K562 (cell line): ENCODE measurements around the gene MYMX. TPM values are rescaled to one million over a fixed set of nuclear protein-coding genes. Genes with fewer than 3 reads are reported as not detected.

Source experiments
- CEBPB ChIP-seq: fragments of 450-650 bp; IDR thresholded peaks from 2 replicates; pipeline ENCODE4 v1.6.1; 2016; ENCODE audit warnings: missing genetic modification characterization, missing compliant biosample characterization
- CHD7 ChIP-seq: fragments of 200-600 bp; sonication (generic); IDR thresholded peaks from one replicate; pipeline ENCODE4 v1.6.1; 2012; ENCODE audit warnings: mild to moderate bottlenecking, low read depth, low read length, inconsistent platforms
- SOX6 ChIP-seq: fragments of 450-650 bp; IDR thresholded peaks from 2 replicates; pipeline ENCODE4 v1.6.1; 2014; ENCODE audit warnings: mild to moderate bottlenecking
- THAP7 ChIP-seq: fragments of 250-450 bp; sonication (Bioruptor Pico); IDR thresholded peaks from 2 replicates; pipeline ENCODE4 v1.5.0; 2021
- ZNF263 ChIP-seq: sonication (generic); formaldehyde crosslinking; IDR thresholded peaks from 2 replicates; pipeline ENCODE4 v1.8.0; 2022; ENCODE audit warnings: mild to moderate bottlenecking, missing genetic modification reagents, borderline replicate concordance
- polyA plus RNA-seq, 8 experiments: library from polyadenylated mRNA; depleted of rRNA in 4 of 8; stranded (reverse) in 5 of 8; unstranded in 3 of 8; fragments of >200 nt; fragmentation: Nextera tagmentation in 2 of 8; fragmentation: Illumina TruSeq in 1 of 8; extraction: Ambion mirVana in 2 of 8; extraction: Trizol in 1 of 8; gene quantifications; 2 replicates each; pipeline versions ENCODE4 v1.2.1 to v1.2.3, GENCODE V29; 2011 to 2014; ENCODE audit warnings: inconsistent platforms in 1 of 8, missing spikeins in 1 of 8
- total RNA-seq, 7 experiments: library from RNA; depleted of rRNA in 6 of 7; stranded (reverse); fragments of >200 nt in 6 of 7; fragmentation: Illumina TruSeq in 2 of 7; extraction: Trizol in 2 of 7; gene quantifications; 2 replicates each; pipeline versions ENCODE4 v1.2.1 to v1.2.3, GENCODE V29; 2011 to 2021; ENCODE audit warnings: low replicate concordance in 1 of 7
- TF ChIP-seq, protein P1 (sequence below), 2 experiments: fragments of 450-650 bp; IDR thresholded peaks; 2 replicates each; pipeline ENCODE4 v1.6.1; 2018; ENCODE audit warnings: mild to moderate bottlenecking in 2 of 2, low read depth in 1 of 2; ENCODE audit not compliant: partially characterized antibody in 2 of 2
- TF ChIP-seq, protein P2 (sequence below): fragments of 250-450 bp; sonication (Bioruptor Pico); IDR thresholded peaks from 2 replicates; pipeline ENCODE4 v1.5.1; 2021; ENCODE audit warnings: mild to moderate bottlenecking
- TF ChIP-seq, protein P3 (sequence below): fragments of 250-450 bp; sonication (Bioruptor Pico); IDR thresholded peaks from 2 replicates; pipeline ENCODE4 v1.6.1; 2021; ENCODE audit warnings: mild to moderate bottlenecking

MYMX gene
- total and polyA plus RNA-seq, 9 of the 15 experiments (the other 6 are each of a cell fraction or from before 2014, with no cell fraction given), result 0.12 TPM; not detected in 8

DNA sequence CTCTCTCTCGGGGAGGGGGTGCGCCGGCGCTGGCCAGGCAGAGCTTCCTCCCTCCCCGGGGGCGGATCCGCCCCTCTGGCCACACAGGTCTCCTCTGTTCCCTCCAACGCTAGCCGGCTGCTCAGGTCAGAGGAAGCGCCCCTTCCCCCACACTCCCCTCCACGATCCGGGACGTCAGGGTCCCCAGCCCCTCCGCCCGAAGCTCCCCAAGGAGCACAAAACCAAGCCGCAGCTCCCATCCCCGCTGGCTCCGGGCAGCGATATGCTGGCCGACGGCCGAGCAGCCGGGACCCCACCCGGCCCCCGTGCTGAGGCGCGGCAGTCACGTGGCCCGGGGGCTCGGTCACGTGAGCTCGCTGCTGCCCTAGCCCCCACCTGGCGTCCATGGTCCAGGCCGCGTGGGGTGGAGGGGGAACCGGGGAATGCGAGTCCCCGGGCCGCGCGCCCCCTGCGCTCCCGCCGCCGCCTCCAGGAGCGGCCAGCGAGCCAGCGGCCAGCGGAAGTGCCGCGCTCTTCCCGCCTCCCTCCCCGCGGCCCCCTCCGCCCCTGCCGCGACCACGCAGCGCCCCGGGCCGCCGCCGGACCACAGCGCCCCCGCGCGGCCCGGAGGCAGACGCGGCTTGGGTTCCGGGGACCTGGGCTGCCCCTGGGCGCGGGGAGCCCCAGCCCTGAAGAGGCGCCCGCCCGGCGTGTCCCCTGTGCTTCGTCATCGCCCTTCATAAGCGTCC lies 40.5 kb downstream of the MYMX start, which contains the start of gene SLC35B2 (continued):
- TF ChIP-seq, protein P1, sequence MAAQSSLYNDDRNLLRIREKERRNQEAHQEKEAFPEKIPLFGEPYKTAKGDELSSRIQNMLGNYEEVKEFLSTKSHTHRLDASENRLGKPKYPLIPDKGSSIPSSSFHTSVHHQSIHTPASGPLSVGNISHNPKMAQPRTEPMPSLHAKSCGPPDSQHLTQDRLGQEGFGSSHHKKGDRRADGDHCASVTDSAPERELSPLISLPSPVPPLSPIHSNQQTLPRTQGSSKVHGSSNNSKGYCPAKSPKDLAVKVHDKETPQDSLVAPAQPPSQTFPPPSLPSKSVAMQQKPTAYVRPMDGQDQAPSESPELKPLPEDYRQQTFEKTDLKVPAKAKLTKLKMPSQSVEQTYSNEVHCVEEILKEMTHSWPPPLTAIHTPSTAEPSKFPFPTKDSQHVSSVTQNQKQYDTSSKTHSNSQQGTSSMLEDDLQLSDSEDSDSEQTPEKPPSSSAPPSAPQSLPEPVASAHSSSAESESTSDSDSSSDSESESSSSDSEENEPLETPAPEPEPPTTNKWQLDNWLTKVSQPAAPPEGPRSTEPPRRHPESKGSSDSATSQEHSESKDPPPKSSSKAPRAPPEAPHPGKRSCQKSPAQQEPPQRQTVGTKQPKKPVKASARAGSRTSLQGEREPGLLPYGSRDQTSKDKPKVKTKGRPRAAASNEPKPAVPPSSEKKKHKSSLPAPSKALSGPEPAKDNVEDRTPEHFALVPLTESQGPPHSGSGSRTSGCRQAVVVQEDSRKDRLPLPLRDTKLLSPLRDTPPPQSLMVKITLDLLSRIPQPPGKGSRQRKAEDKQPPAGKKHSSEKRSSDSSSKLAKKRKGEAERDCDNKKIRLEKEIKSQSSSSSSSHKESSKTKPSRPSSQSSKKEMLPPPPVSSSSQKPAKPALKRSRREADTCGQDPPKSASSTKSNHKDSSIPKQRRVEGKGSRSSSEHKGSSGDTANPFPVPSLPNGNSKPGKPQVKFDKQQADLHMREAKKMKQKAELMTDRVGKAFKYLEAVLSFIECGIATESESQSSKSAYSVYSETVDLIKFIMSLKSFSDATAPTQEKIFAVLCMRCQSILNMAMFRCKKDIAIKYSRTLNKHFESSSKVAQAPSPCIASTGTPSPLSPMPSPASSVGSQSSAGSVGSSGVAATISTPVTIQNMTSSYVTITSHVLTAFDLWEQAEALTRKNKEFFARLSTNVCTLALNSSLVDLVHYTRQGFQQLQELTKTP (IDR thresholded peaks at IDR 0.05; ENCODE audit: low read depth in 1 of 2, partially characterized antibody in 2 of 2), result no peak
- TF ChIP-seq SOX6, result peak; percentile 44
- TF ChIP-seq THAP7 (CRISPR knock-in tag), result no peak
- TF ChIP-seq, protein P2, sequence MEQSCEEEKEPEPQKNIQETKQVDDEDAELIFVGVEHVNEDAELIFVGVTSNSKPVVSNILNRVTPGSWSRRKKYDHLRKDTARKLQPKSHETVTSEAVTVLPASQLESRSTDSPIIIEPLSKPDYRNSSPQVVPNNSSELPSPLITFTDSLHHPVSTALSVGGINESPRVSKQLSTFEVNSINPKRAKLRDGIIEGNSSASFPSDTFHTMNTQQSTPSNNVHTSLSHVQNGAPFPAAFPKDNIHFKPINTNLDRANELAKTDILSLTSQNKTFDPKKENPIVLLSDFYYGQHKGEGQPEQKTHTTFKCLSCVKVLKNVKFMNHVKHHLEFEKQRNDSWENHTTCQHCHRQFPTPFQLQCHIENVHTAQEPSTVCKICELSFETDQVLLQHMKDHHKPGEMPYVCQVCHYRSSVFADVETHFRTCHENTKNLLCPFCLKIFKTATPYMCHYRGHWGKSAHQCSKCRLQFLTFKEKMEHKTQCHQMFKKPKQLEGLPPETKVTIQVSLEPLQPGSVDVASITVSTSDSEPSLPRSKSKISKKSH (CRISPR knock-in tag), result no peak
- TF ChIP-seq CEBPB, result no peak
- no peak for TF ChIP-seq CHD7
- TF ChIP-seq, protein P3, sequence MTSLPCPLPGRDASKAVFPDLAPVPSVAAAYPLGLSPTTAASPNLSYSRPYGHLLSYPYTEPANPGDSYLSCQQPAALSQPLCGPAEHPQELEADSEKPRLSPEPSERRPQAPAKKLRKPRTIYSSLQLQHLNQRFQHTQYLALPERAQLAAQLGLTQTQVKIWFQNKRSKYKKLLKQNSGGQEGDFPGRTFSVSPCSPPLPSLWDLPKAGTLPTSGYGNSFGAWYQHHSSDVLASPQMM, result no peak
- peak; percentile 48; the same call in 1 of the 2 replicates for TF ChIP-seq ZNF263 (CRISPR knock-in tag)
